Peyer's patch (tissue), 4 donors: Measurements from ENCODE around the gene LANCL3. TPM values are rescaled to one million over a fixed set of nuclear protein-coding genes. Genes with fewer than 3 reads are reported as not detected.
A peak's percentile ranks its signal among the peaks of the same experiment; 100 is the strongest.

Experiments
- DNase-seq, 3 donors: peaks; one replicate each; pipeline ENCODE4 v3.0.0-alpha.2; 2017 to 2019
- H3K27ac ChIP-seq, 4 donors: fragments of 200-600 bp; sonication (generic); one replicate each; pipeline ENCODE4 v1.5.1; 2016 to 2019
- H3K27me3 ChIP-seq, 2 donors: fragments of 200-600 bp; sonication (generic); one replicate each; pipeline ENCODE4 v1.5.1; 2019
- H3K36me3 ChIP-seq, 3 donors: fragments of 200-600 bp; sonication (generic); one replicate each; pipeline ENCODE4 v1.5.1; 2016 to 2019
- H3K4me1 ChIP-seq, 4 donors: fragments of 200-600 bp; sonication (generic); one replicate each; pipeline ENCODE4 v1.5.1; 2016 to 2019
- H3K4me3 ChIP-seq, 4 donors: fragments of 200-600 bp; sonication (generic); 1 replicate in 3 of 4; 2 replicates in 1 of 4; pipeline ENCODE4 v1.5.1; 2016 to 2019; ENCODE audit warnings: mild to moderate bottlenecking in 1 of 4
- H3K9me3 ChIP-seq, 4 donors: fragments of 200-600 bp; sonication (generic); one replicate each; pipeline ENCODE4 v1.5.1; 2016 to 2019; ENCODE audit warnings: mild to moderate bottlenecking in 1 of 4
- CTCF ChIP-seq, 6 experiments: fragments of 450-650 bp in 4 of 6; fragments of 200-600 bp in 2 of 6; sonication (generic) in 1 of 6; IDR thresholded peaks; one replicate each; pipeline ENCODE4 v1.5.1; 2017 to 2019; ENCODE audit warnings: antibody characterized with exemption in 6 of 6, mild to moderate bottlenecking in 3 of 6, moderate library complexity in 1 of 6
- POLR2A ChIP-seq, 2 donors: fragments of 450-650 bp; IDR thresholded peaks; one replicate each; pipeline ENCODE4 v1.5.1; 2017; ENCODE audit warnings: antibody characterized with exemption in 2 of 2, mild to moderate bottlenecking in 2 of 2, moderate library complexity in 2 of 2
- total RNA-seq, 4 donors: library from RNA; depleted of rRNA; stranded (reverse); fragments of >200 nt; gene quantifications; one replicate each; pipeline ENCODE4 v1.1.0, GENCODE V29; 2016

The LANCL3 gene
- total RNA-seq, 4 donors from 2014 or later: 0.28 to 3.4 (median 0.88) TPM; not detected in 1

GRCh38 chrX:37678574-37678973 lies 107.1 kb downstream of the LANCL3 start:
- TF ChIP-seq CTCF (IDR thresholded peaks at IDR 0.05) (no peak), POLR2A (IDR thresholded peaks at IDR 0.05) (no peak)
- Histone ChIP-seq H3K36me3 (no peaks in the 10 kb centered on the region), H3K9me3 (no peaks in the 10 kb centered on the region), H3K27me3 (no peaks in the 10 kb centered on the region), H3K4me1 (no peaks in the 10 kb centered on the region), H3K27ac (no peak overlapping the region), H3K4me3 (no peak overlapping the region)
- DNase-seq: no peak

- Histone ChIP-seq H3K9me3 (no peaks in the 10 kb centered on the region), H3K4me3 (no peak overlapping the region), H3K36me3 (no peaks in the 10 kb centered on the region), H3K27ac (no peak overlapping the region), H3K4me1 (no peaks in the 10 kb centered on the region), H3K27me3 (no peaks in the 10 kb centered on the region)
- TF ChIP-seq CTCF (IDR thresholded peaks at IDR 0.05): no peak
- TF ChIP-seq POLR2A (IDR thresholded peaks at IDR 0.05): no peak
- no peak for DNase-seq
Measured at GRCh38 chrX:37679230-37679629, 107.8 kb downstream of the LANCL3 start.

DNA sequence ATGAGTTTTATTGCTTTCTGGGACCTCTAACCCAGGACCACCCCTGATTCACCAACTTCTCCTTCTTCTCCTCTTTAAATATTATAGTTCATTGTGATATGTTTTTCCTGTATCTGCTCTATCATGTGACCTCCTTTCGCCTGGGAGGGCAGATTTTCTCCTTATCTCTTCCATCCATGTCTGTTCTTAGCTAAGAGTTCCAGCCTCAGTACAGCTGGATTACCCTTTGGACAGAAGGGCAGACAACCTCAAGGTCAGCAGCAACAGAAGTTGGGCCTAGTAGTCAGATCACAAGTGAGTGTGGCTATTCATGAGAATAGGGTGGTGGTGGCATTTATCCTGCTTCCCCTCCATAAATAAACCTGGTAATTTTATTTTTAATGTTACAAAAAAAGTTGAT lies 108.4 kb downstream of the LANCL3 start:
- no peaks in the 10 kb centered on the region for H3K27me3 ChIP-seq
- no peak for DNase-seq
- no peak for TF ChIP-seq CTCF (IDR thresholded peaks at IDR 0.05)
- no peak for TF ChIP-seq POLR2A (IDR thresholded peaks at IDR 0.05)
- no peaks in the 10 kb centered on the region for H3K4me1 ChIP-seq
- no peaks in the 10 kb centered on the region for H3K9me3 ChIP-seq
- H3K27ac ChIP-seq: no peak overlapping the region
- no peak overlapping the region for H3K4me3 ChIP-seq
- H3K36me3 ChIP-seq: no peaks in the 10 kb centered on the region

- Histone ChIP-seq H3K27ac (peak overlapping the region in 2 of 4 donors; percentile 92 to 94), H3K4me1 (no peaks in the 10 kb centered on the region)
- TF ChIP-seq POLR2A (IDR thresholded peaks at IDR 0.05): no peak
- TF ChIP-seq CTCF (IDR thresholded peaks at IDR 0.05): no peak
Measured at GRCh38 chrX:37684426-37684825, 113.0 kb downstream of the LANCL3 start.

DNA sequence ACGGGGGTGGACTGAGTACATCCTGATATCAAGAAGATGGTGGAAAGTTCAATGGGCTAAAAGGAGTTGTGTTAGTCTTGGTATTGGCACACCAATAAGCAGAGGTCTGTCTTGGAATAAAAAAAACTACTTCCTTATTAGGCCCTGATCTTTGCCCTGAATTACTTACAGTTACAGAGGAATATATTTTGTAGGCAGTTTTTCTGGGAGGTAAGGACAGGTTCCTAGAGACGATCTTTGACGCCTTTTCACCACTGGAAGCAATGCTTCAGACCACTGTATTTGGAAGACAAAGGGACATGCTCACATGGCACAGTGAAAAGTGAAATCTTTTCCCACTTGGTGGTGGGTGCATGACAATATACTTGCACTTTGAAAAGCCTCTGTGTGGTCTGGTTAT lies 113.5 kb downstream of the LANCL3 start:
- Histone ChIP-seq H3K27me3 (no peaks in the 10 kb centered on the region), H3K27ac (peak overlapping the region; percentile 62 to 94 (median 82)), H3K4me1 (no peaks in the 10 kb centered on the region), H3K4me3 (peak overlapping the region in 2 of 4 donors; percentile 59 to 64), H3K9me3 (no peaks in the 10 kb centered on the region), H3K36me3 (no peaks in the 10 kb centered on the region)
- no peak for DNase-seq
- TF ChIP-seq CTCF (IDR thresholded peaks at IDR 0.05): no peak
- TF ChIP-seq POLR2A (IDR thresholded peaks at IDR 0.05): no peak

More at GRCh38 chrX:37684426-37684825, 113.0 kb downstream of the LANCL3 start:
- no peak for DNase-seq
- Histone ChIP-seq H3K4me3 (no peak overlapping the region), H3K27me3 (no peaks in the 10 kb centered on the region), H3K36me3 (no peaks in the 10 kb centered on the region), H3K9me3 (no peaks in the 10 kb centered on the region)
